Naive thymus-derived CD4-positive, alpha-beta T cell (primary cell): ENCODE measurements around the gene EPS8L2. TPM values are rescaled to one million over a fixed set of nuclear protein-coding genes. Genes with fewer than 3 reads are reported as not detected.

Experiments used
- ATAC-seq: fragments of 150-1000 bp; cut with Tn5 transposase; 2 replicates; pipeline ENCODE4 v1.10.0; 2021; ENCODE audit warnings: mild to moderate bottlenecking, moderate library complexity
- CTCF ChIA-PET: fragments of 350-600 bp; sonication (Branson Sonifier 250); formaldehyde crosslinking; loops from one replicate; lab custom pipeline; 2021; ENCODE audit warnings: antibody characterized with exemption; lab: Charles Lee
- POLR2A ChIA-PET: fragments of 350-600 bp; sonication (Branson Sonifier 250); formaldehyde crosslinking; loops from one replicate; lab custom pipeline; 2021; ENCODE audit warnings: antibody characterized with exemption, inconsistent platforms; lab: Charles Lee
- DNase-seq, 9 donors: peaks; one replicate each; pipeline versions ENCODE4 v3.0.0 to v3.0.0-alpha.2; 2020 to 2022; ENCODE audit warnings: mixed read lengths in 1 of 9
- H3K27ac ChIP-seq: one replicate; pipeline ENCODE4 v1.7.0; 2013; ENCODE audit warnings: mild to moderate bottlenecking, low read depth, low read length, moderate library complexity
- H3K27me3 ChIP-seq, 2 donors: one replicate each; pipeline ENCODE4 v1.7.0; 2013; ENCODE audit warnings: low read length in 2 of 2, mild to moderate bottlenecking in 2 of 2, moderate library complexity in 2 of 2; ENCODE audit not compliant: control insufficient read depth in 2 of 2, insufficient read depth in 2 of 2
- H3K36me3 ChIP-seq, 3 experiments: 1 replicate in 2 of 3; 2 replicates in 1 of 3; pipeline ENCODE4 v1.7.0; 2013; ENCODE audit warnings: low read length in 3 of 3, mild to moderate bottlenecking in 3 of 3, moderate library complexity in 1 of 3; ENCODE audit not compliant: insufficient read depth in 3 of 3, control insufficient read depth in 2 of 3
- H3K4me1 ChIP-seq, 2 donors: one replicate each; pipeline ENCODE4 v1.7.0; 2013; ENCODE audit warnings: low read length in 2 of 2, mild to moderate bottlenecking in 2 of 2, moderate library complexity in 1 of 2; ENCODE audit not compliant: control insufficient read depth in 2 of 2, insufficient read depth in 2 of 2
- H3K4me3 ChIP-seq: 2 replicates; pipeline ENCODE4 v1.7.0; 2013; ENCODE audit warnings: mild to moderate bottlenecking, low read length
- H3K9me3 ChIP-seq, 3 experiments: 1 replicate in 2 of 3; 2 replicates in 1 of 3; pipeline ENCODE4 v1.7.0; 2013; ENCODE audit warnings: low read length in 3 of 3; ENCODE audit not compliant: control insufficient read depth in 2 of 3
- H3K27ac Mint-ChIP-seq, 9 donors: one replicate each; pipeline ENCODE4 v1.8.0; 2020 to 2022; ENCODE audit warnings: mixed read lengths in 9 of 9, mild to moderate bottlenecking in 8 of 9, moderate library complexity in 5 of 9, inconsistent platforms in 2 of 9
- H3K27me3 Mint-ChIP-seq, 5 donors: one replicate each; pipeline ENCODE4 v1.8.0; 2021 to 2022; ENCODE audit warnings: mixed read lengths in 5 of 5, mild to moderate bottlenecking in 1 of 5
- H3K36me3 Mint-ChIP-seq, 5 donors: one replicate each; pipeline ENCODE4 v1.8.0; 2020 to 2022; ENCODE audit warnings: mixed read lengths in 5 of 5, mild to moderate bottlenecking in 3 of 5, inconsistent platforms in 1 of 5
- H3K4me1 Mint-ChIP-seq, 7 donors: one replicate each; pipeline ENCODE4 v1.8.0; 2020 to 2022; ENCODE audit warnings: mixed read lengths in 7 of 7, mild to moderate bottlenecking in 3 of 7, inconsistent platforms in 1 of 7
- H3K4me3 Mint-ChIP-seq, 10 donors: one replicate each; pipeline ENCODE4 v1.8.0; 2020 to 2022; ENCODE audit warnings: mild to moderate bottlenecking in 10 of 10, mixed read lengths in 10 of 10, moderate library complexity in 6 of 10, inconsistent platforms in 2 of 10
- H3K9me3 Mint-ChIP-seq, 11 donors: one replicate each; pipeline ENCODE4 v1.8.0; 2020 to 2022; ENCODE audit warnings: mixed read lengths in 11 of 11, mild to moderate bottlenecking in 4 of 11, inconsistent platforms in 1 of 11, moderate library complexity in 1 of 11
- intact Hi-C, 2 donors: fragments of 100-400 bp; cut with micrococcal nuclease; formaldehyde crosslinking; loops; one replicate each; pipeline ENCODE4 v1.15.1; 2023
- polyA plus RNA-seq, 2 donors: library from polyadenylated mRNA; unstranded; fragments of 300-500 nt; fragmentation: Illumina TruSeq; gene quantifications; one replicate each; pipeline ENCODE4 v1.2.3, GENCODE V29; 2021
- total RNA-seq, 6 experiments: library from RNA in 5 of 6; stranded (reverse) in 5 of 6; gene quantifications; 1 replicate in 5 of 6; 2 replicates in 1 of 6; pipeline ENCODE4 v1.2.3 and lab custom pipeline; 2021 to 2026

The EPS8L2 gene
- total and polyA plus RNA-seq, 7 experiments from 2014 or later = 4.5 to 16.6 (median 7.4) TPM

- H3K4me3 Mint-ChIP-seq = no peak overlapping the region
- POLR2A ChIA-PET = no interaction called here
- Histone ChIP-seq H3K4me3 (no peak overlapping the region), H3K27ac (no peak overlapping the region), H3K4me1 (no peaks in the 10 kb centered on the region), H3K27me3 (no peaks in the 10 kb centered on the region), H3K9me3 (no peaks in the 10 kb centered on the region), H3K36me3 (peaks cover 0 to 73% (median 12%) of the 10 kb centered on the region in 3 experiments)
- intact Hi-C loops = no loop called here
- DNase-seq (peak in 1 of 9 donors; percentile 20), ATAC-seq (peak; percentile 42)
- H3K36me3 Mint-ChIP-seq = peaks cover 0 to 18% (median 2%) of the 10 kb centered on the region in 5 donors
- peaks cover 0 to 8% (median 0%) of the 10 kb centered on the region in 7 donors for H3K4me1 Mint-ChIP-seq
- peak overlapping the region in 1 of 9 donors; percentile 32 for H3K27ac Mint-ChIP-seq
- H3K27me3 Mint-ChIP-seq = no peaks in the 10 kb centered on the region
- CTCF ChIA-PET = interaction anchor here (1.9 kb wide), 1 partner anchor 14 kb away, joined by 6 read pairs; no protein-coding TSS in a partner anchor
- H3K9me3 Mint-ChIP-seq = no peaks in the 10 kb centered on the region
Observed at GRCh38 chr11:762421-763072, 56.5 kb downstream of the EPS8L2 start.

GRCh38 chr11:763073-763463 is 57.0 kb downstream of the EPS8L2 start:
- no peaks in the 10 kb centered on the region for H3K4me1 ChIP-seq
- no peak overlapping the region for H3K4me3 ChIP-seq
- DNase-seq (no peak), ATAC-seq (no peak)
- Mint-ChIP-seq H3K27ac (no peak overlapping the region), H3K36me3 (peaks cover 0 to 16% (median 0%) of the 10 kb centered on the region in 5 donors), H3K4me1 (peaks cover 0 to 8% (median 0%) of the 10 kb centered on the region in 7 donors), H3K4me3 (no peak overlapping the region), H3K27me3 (no peaks in the 10 kb centered on the region), H3K9me3 (no peaks in the 10 kb centered on the region)
- no peaks in the 10 kb centered on the region for H3K27me3 ChIP-seq
- ChIA-PET POLR2A (interaction anchor here (1.2 kb wide), 1 partner anchor 207 kb away, joined by 4 read pairs; no protein-coding TSS in a partner anchor), CTCF (interaction anchor here (1.9 kb wide), 2 partner anchors 13 to 16 kb away, joined by 6 to 8 read pairs; partner anchors contain the start of gene TALDO1)
- peaks cover 0 to 70% (median 12%) of the 10 kb centered on the region in 3 experiments for H3K36me3 ChIP-seq
- no peaks in the 10 kb centered on the region for H3K9me3 ChIP-seq
- no peak overlapping the region for H3K27ac ChIP-seq
- intact Hi-C loops = no loop called here

- Histone ChIP-seq H3K4me1 (no peaks in the 10 kb centered on the region), H3K27ac (no peak overlapping the region), H3K9me3 (no peaks in the 10 kb centered on the region), H3K36me3 (peaks cover 0 to 70% (median 12%) of the 10 kb centered on the region in 3 experiments), H3K4me3 (no peak overlapping the region), H3K27me3 (no peaks in the 10 kb centered on the region)
- ChIA-PET CTCF (interaction anchor here (1.7 to 1.9 kb wide), 3 partner anchors 13 to 38 kb away, joined by 5 to 8 read pairs (median 6); partner anchors contain the start of gene TALDO1), POLR2A (interaction anchor here (0.6 to 1.2 kb wide), 2 partner anchors 207 to 336 kb away, joined by 3 to 4 read pairs; no protein-coding TSS in a partner anchor)
- no peak overlapping the region for H3K4me3 Mint-ChIP-seq
- peaks cover 0 to 8% (median 0%) of the 10 kb centered on the region in 7 donors for H3K4me1 Mint-ChIP-seq
- H3K27ac Mint-ChIP-seq = no peak overlapping the region
- H3K9me3 Mint-ChIP-seq = no peaks in the 10 kb centered on the region
- ATAC-seq (no peak), DNase-seq (no peak)
- H3K36me3 Mint-ChIP-seq = peaks cover 0 to 16% (median 0%) of the 10 kb centered on the region in 5 donors
- no peaks in the 10 kb centered on the region for H3K27me3 Mint-ChIP-seq
- intact Hi-C loops = loop anchor here in 1 of 2 donors (2.0 kb wide), 2 partner anchors 17 to 67 kb away; partner anchors contain the start of gene TALDO1
Observed at GRCh38 chr11:763549-764321, 57.7 kb downstream of the EPS8L2 start.

DNA sequence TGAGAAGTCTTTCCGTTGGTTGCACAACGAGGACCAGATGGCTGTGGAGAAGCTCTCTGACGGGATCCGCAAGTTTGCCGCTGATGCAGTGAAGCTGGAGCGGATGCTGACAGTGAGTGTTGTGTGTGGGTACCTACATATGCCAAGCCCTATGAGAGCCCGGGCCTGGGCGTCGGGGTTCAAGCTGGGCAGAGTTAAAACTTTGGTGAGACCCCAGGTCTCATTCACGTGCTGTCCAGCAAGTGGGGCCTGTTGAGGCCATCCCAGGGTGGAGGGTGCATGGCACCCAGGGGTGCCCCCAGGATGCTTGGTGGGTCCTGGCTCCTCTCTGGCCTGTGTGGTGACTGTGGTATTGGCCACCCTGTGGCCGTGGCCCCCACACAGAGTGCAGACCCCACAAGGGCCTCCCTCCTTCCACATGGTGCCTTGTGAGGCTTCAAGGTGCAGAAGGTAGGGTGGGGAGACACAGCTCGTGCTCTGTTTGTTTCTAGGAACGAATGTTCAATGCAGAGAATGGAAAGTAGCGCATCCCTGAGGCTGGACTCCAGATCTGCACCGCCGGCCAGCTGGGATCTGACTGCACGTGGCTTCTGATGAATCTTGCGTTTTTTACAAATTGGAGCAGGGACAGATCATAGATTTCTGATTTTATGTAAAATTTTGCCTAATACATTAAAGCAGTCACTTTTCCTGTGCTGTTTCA is 58.4 kb downstream of the EPS8L2 start:
- no peak for ATAC-seq

GRCh38 chr11:765025-765801 is 59.2 kb downstream of the EPS8L2 start:
- Mint-ChIP-seq H3K27ac (peak overlapping the region in 5 of 9 donors; percentile 40 to 85 (median 64)), H3K4me3 (no peak overlapping the region), H3K36me3 (peaks cover 0 to 15% (median 0%) of the 10 kb centered on the region in 5 donors), H3K9me3 (no peaks in the 10 kb centered on the region), H3K4me1 (peaks cover 0 to 7% (median 0%) of the 10 kb centered on the region in 7 donors), H3K27me3 (no peaks in the 10 kb centered on the region)
- peak; percentile 47 to 74 (median 68) for DNase-seq
- peaks cover 0 to 61% (median 8%) of the 10 kb centered on the region in 3 experiments for H3K36me3 ChIP-seq
- no peaks in the 10 kb centered on the region for H3K4me1 ChIP-seq
- no peak overlapping the region for H3K4me3 ChIP-seq
- H3K27ac ChIP-seq = no peak overlapping the region
- ATAC-seq = peak; percentile 92
- POLR2A ChIA-PET = no interaction called here
- no peaks in the 10 kb centered on the region for H3K27me3 ChIP-seq
- intact Hi-C loops = loop anchor here (1.0 to 2.0 kb wide), 7 partner anchors 18 to 210 kb away; partner anchors contain the start of gene TALDO1 (in 1 of the 2)
- H3K9me3 ChIP-seq = no peaks in the 10 kb centered on the region
- CTCF ChIA-PET = interaction anchor here (0.5 to 1.9 kb wide), 7 partner anchors 17 to 109 kb away, joined by 3 to 8 read pairs (median 4); partner anchors contain the start of gene TALDO1

More for the DNA sequence above, 58.4 kb downstream of the EPS8L2 start:
- ChIA-PET CTCF (interaction anchor here (1.7 to 1.9 kb wide), 3 partner anchors 12 to 38 kb away, joined by 5 to 8 read pairs (median 6); partner anchors contain the start of gene TALDO1), POLR2A (interaction anchor here (0.6 to 1.2 kb wide), 2 partner anchors 208 to 337 kb away, joined by 3 to 4 read pairs; no protein-coding TSS in a partner anchor)
- intact Hi-C loops = loop anchor here (1.0 to 2.0 kb wide), 7 partner anchors 18 to 209 kb away; partner anchors contain the start of gene TALDO1 (in 1 of the 2)
- Histone ChIP-seq H3K4me1 (no peaks in the 10 kb centered on the region), H3K27me3 (no peaks in the 10 kb centered on the region), H3K36me3 (peaks cover 0 to 63% (median 12%) of the 10 kb centered on the region in 3 experiments), H3K9me3 (no peaks in the 10 kb centered on the region), H3K4me3 (no peak overlapping the region), H3K27ac (no peak overlapping the region)
- H3K4me1 Mint-ChIP-seq = peaks cover 0 to 8% (median 0%) of the 10 kb centered on the region in 7 donors
- no peaks in the 10 kb centered on the region for H3K27me3 Mint-ChIP-seq
- H3K36me3 Mint-ChIP-seq = peaks cover 0 to 16% (median 0%) of the 10 kb centered on the region in 5 donors
- no peaks in the 10 kb centered on the region for H3K9me3 Mint-ChIP-seq
- no peak for DNase-seq
- H3K27ac Mint-ChIP-seq = peak overlapping the region in 1 of 9 donors; percentile 43
- no peak overlapping the region for H3K4me3 Mint-ChIP-seq
